ENCODE data around the gene TTC31.

DNA sequence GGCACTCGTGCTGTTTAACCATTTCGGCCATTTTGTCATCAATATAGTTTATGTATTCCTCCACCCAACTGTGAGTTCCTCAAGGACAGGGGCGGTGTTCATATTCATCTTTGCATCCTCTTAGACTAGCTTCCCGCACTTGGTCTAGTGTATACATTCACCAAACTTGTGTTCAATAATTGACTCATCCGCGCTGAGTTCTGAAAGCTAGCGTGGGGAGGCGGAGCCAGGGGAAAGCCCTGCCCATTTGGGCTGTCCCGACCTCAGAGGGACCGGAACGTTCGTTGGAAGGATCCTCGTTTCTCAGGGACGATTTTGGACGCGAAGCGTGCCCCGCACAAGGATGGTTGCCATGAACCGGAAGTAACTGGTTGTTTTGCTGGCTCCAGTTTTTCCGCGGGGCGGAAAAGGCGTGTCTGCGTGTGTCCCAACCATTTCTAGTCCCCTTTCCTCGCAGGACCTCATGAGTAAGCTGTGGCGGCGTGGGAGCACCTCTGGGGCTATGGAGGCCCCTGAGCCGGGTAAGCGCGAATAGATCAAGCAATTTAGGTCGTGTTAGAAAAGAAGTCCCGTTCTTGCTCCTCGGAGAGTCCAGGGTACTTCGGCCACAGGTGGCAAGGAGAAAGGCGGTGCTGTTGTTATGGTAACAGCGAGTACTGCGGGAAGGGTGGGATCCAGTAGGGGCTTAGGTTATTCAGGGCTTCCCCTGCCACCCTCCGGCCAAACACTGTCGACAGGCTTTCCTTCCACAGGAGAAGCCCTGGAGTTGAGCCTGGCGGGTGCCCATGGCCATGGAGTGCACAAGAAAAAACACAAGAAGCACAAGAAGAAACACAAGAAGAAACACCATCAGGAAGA, 28.0 kb upstream of the TTC31 start, which contains the start of gene INO80B:
- TF ChIP-seq, protein P1, sequence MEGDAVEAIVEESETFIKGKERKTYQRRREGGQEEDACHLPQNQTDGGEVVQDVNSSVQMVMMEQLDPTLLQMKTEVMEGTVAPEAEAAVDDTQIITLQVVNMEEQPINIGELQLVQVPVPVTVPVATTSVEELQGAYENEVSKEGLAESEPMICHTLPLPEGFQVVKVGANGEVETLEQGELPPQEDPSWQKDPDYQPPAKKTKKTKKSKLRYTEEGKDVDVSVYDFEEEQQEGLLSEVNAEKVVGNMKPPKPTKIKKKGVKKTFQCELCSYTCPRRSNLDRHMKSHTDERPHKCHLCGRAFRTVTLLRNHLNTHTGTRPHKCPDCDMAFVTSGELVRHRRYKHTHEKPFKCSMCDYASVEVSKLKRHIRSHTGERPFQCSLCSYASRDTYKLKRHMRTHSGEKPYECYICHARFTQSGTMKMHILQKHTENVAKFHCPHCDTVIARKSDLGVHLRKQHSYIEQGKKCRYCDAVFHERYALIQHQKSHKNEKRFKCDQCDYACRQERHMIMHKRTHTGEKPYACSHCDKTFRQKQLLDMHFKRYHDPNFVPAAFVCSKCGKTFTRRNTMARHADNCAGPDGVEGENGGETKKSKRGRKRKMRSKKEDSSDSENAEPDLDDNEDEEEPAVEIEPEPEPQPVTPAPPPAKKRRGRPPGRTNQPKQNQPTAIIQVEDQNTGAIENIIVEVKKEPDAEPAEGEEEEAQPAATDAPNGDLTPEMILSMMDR (conservative IDR thresholded peaks at IDR 0.05 in 1 of 2, IDR thresholded peaks at IDR 0.05 in 1 of 2; ENCODE audit: extremely low read depth in 1 of 2, insufficient read depth in 1 of 2, low read depth in 1 of 2, low read length in 2 of 2) = no peak
- no peak for TF ChIP-seq EZH2 (IDR thresholded peaks at IDR 0.05; ENCODE audit: borderline replicate concordance, low read length)
